GM12878 (cell line): Measurements from ENCODE around the gene PAX5.

Experiments
- CBFB ChIP-seq: IDR thresholded peaks from 2 replicates; pipeline ENCODE4 v1.6.1; 2016; ENCODE audit warnings: antibody characterized with exemption, low read depth
- CTCF ChIP-seq, 3 experiments: IDR thresholded peaks in 2 of 3; conservative IDR thresholded peaks in 1 of 3; 2 replicates each; pipeline ENCODE4 v1.5.1; 2011; ENCODE audit warnings: low read depth in 3 of 3, low read length in 3 of 3, mild to moderate bottlenecking in 3 of 3, control low read depth in 2 of 3, moderate library complexity in 2 of 3, inconsistent platforms in 1 of 3, mixed read lengths in 1 of 3; ENCODE audit not compliant: control insufficient read depth in 2 of 3, insufficient read depth in 1 of 3; ENCODE audit errors: extremely low read depth in 1 of 3
- E2F4 ChIP-seq: IDR thresholded peaks from 2 replicates; pipeline ENCODE4 v1.6.1; 2012; ENCODE audit warnings: low read depth, low read length, improper control_type of control experiment
- EP300 ChIP-seq, 2 experiments: fragments of 150-350 bp in 1 of 2; IDR thresholded peaks; 2 replicates each; pipeline ENCODE4 v1.6.1; 2011 to 2012; ENCODE audit warnings: low read depth in 2 of 2, low read length in 2 of 2, borderline replicate concordance in 1 of 2, improper control_type of control experiment in 1 of 2, inconsistent platforms in 1 of 2; ENCODE audit not compliant: control insufficient read depth in 1 of 2
- EZH2 ChIP-seq: IDR thresholded peaks from 2 replicates; pipeline ENCODE4 v1.6.1; 2012; ENCODE audit warnings: low read depth, mild to moderate bottlenecking, control low read depth, inconsistent platforms, low read length, borderline replicate concordance; ENCODE audit not compliant: control insufficient read depth
- HDAC6 ChIP-seq: fragments of 200-600 bp; sonication (generic); IDR thresholded peaks from one replicate; pipeline ENCODE4 v1.8.0; 2017; ENCODE audit warnings: antibody characterized with exemption; ENCODE audit not compliant: unreplicated experiment
- POLR2A ChIP-seq: IDR thresholded peaks from 2 replicates; pipeline ENCODE4 v1.6.1; 2011; ENCODE audit warnings: low read depth, mild to moderate bottlenecking, low read length
- ZNF207 ChIP-seq: fragments of 450-650 bp; IDR thresholded peaks from 2 replicates; pipeline ENCODE4 v1.6.1; 2014; ENCODE audit warnings: antibody characterized with exemption, mild to moderate bottlenecking, borderline replicate concordance

- TF ChIP-seq E2F4 (no peak), EP300 (IDR thresholded peaks at IDR 0.05; ENCODE audit: borderline replicate concordance in 1 of 2, control insufficient read depth in 1 of 2, low read depth in 2 of 2, low read length in 2 of 2) (no peak), EZH2 (no peak), CTCF (IDR thresholded peaks at IDR 0.05 in 2 of 3, conservative IDR thresholded peaks at IDR 0.05 in 1 of 3; ENCODE audit: control insufficient read depth in 2 of 3, extremely low read depth in 1 of 3, insufficient read depth in 1 of 3, low read depth in 3 of 3, low read length in 3 of 3) (no peak), CBFB (no peak), HDAC6 (no peak), POLR2A (no peak), ZNF207 (no peak)
Observed at GRCh38 chr9:36893184-36893583, 140.9 kb downstream of the PAX5 start.
